Subcutaneous adipose tissue (tissue), 4 donors: ENCODE data around the gene SFXN1. TPM values are rescaled to one million over a fixed set of nuclear protein-coding genes. Genes with fewer than 3 reads are reported as not detected.

Source experiments
- total RNA-seq, 4 donors: library from RNA; depleted of rRNA; stranded (reverse); fragments of >200 nt; gene quantifications; one replicate each; pipeline ENCODE4 v1.1.0, GENCODE V29; 2016
- TF ChIP-seq, protein P1 (sequence below): fragments of 450-650 bp; IDR thresholded peaks from one replicate; pipeline ENCODE4 v1.5.1; 2016; ENCODE audit warnings: low read depth, mild to moderate bottlenecking, control low read depth, antibody characterized with exemption, moderate library complexity

Gene SFXN1
- total RNA-seq, 4 donors from 2014 or later = 8.6 to 22.8 (median 15.0) TPM

DNA sequence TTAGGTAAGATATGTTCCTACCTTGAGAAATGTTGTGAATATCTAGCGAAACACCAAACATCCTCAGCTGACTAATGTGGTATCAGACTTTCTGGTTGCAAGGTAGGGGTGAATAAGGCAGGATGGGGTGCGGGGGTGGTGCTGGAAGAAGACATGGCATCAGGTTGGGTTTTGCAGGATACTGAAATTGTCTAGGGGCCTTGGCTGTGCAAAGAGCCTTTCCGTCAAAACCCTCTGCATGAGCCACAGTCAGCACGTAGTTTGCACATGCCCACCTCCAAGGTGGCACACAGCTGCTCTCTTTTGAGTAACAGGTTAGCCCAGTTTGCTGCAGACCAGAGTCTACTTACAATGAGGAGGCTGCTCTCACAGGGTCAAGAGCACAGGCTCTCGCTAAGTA lies 42.0 kb downstream of the SFXN1 start:
- TF ChIP-seq, protein P1, sequence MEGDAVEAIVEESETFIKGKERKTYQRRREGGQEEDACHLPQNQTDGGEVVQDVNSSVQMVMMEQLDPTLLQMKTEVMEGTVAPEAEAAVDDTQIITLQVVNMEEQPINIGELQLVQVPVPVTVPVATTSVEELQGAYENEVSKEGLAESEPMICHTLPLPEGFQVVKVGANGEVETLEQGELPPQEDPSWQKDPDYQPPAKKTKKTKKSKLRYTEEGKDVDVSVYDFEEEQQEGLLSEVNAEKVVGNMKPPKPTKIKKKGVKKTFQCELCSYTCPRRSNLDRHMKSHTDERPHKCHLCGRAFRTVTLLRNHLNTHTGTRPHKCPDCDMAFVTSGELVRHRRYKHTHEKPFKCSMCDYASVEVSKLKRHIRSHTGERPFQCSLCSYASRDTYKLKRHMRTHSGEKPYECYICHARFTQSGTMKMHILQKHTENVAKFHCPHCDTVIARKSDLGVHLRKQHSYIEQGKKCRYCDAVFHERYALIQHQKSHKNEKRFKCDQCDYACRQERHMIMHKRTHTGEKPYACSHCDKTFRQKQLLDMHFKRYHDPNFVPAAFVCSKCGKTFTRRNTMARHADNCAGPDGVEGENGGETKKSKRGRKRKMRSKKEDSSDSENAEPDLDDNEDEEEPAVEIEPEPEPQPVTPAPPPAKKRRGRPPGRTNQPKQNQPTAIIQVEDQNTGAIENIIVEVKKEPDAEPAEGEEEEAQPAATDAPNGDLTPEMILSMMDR = no peak

DNA sequence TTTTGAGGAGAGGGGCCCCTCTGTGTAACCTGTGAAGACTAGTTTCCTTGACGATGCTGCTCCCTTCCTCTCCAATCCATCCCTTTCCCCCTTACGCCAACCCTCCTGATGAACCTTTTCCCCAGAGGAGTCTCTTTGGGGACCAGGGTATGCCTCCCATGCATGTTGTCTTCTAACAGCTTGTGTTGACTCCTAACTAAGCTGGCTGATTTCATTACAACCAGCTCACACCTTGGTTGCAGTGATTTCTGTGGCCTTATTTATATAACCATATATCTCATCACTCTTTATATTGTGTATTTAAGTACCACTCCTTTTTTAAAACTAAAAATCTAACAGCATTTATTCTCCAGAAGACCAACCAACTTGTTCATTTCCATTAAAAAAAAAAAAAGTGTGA lies 42.5 kb downstream of the SFXN1 start:
- TF ChIP-seq, protein P1 = no peak

DNA sequence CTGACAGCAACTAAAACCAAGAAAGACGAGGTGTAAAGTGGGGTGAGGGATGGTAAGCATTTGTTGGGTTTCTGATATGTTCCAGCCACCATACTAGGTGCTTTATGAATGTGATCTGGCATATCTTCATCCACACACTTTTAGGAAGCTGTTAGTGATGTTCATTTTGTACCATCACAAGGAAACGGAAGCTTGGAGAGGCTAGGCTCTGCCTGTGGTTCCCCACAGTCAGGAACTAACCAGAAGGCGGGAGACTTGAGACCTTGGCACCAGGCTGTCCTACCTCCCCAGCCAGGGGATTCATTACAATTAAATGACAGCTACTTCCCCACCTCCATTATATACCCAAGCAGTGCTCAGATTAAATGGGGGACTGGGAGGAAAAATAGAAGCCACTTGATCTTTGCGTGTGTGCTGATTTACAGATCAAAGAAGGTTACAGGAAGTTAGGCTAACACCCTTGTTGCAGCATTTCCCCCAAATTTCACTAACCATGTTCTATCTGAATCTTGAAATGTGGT lies 43.0 kb downstream of the SFXN1 start:
- TF ChIP-seq, protein P1 = no peak

DNA sequence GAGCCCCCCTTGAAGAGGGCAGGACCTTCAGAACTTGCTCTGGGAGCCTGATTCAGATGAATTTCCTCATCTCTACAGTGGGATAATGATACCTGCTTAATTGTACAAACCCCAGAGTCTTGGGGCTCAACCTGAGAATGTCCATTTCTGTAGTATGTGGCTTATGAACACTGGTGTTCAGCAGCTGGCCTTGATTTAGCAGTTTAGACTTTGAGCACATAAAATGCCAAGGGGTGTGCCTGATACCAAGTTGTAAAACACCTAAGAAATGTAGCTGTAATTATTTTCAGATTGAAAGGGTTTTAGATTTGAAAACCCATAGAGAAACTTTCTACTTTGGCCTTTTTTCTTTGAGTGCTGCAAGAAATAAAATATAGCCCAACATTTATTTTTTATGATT lies 44.9 kb downstream of the SFXN1 start:
- TF ChIP-seq, protein P1 = no peak

DNA sequence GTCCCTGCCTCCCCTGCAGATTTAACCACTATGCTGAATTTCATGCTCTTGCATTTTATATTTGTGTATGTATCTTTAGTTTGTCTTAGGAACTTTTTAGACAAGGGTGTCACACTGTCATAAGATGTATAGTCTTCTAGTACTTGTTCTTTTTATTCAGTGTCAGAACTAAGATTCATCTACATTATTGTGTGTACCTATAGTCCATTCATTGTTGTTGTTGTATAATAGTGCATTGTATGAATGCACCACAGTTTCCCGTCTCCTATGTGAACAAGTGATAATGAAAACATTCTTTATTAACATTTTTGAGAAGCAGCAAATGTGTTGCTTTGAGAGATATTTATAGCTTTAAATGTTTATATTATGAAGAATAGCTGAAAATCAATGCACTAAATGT lies 45.9 kb downstream of the SFXN1 start:
- TF ChIP-seq, protein P1 = no peak

DNA sequence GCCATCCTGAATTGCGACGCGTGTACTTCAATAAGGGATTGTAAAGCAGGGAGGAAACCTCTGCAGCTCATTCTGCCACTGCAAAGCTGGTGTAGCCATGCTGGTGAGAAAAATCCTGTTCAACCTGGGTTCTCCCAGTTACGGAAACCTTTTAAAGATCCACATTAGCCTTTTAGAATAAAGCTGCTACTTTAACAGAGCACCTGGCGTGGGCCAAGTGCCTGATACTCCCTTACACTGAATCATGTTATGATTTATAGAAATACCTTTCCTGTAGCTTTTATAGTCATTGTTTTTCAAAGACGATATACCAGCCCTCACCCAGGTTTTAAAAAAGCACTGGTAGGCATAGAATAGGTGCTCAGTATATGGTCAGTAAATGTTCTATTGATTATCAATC lies 48.3 kb downstream of the SFXN1 start:
- TF ChIP-seq, protein P1 = no peak

DNA sequence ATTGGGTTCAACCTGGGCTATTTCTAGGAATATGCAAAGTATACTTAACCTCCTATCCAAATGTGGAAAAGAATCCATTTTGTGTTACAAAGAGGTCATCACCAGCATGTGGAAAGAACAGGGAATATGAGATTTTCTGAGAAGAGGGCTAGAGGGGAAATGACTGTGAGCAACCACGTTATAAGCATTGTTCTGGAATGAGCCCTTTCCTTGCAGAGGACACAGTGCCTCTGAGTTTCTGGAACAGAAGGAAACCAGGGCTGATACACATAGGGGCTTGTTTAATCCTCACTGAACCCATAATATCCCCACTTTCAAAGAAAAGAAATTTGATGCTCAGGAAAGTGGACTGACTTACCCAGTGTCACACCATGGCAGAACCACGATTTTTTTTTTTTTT lies 53.0 kb downstream of the SFXN1 start:
- TF ChIP-seq, protein P1 = no peak
